ENCODE data around the gene EPB41.

GRCh38 chr1:28883242-28883616 is 31.1 kb upstream of the EPB41 start:
- TF ChIP-seq BHLHE40 (IDR thresholded peaks at IDR 0.05; ENCODE audit: borderline replicate concordance) = no peak
- TF ChIP-seq LEF1 (IDR thresholded peaks at IDR 0.05; ENCODE audit: borderline replicate concordance) = no peak
- TF ChIP-seq ZNF384 (IDR thresholded peaks at IDR 0.05) = no peak
- no peak for TF ChIP-seq ELF4 (IDR thresholded peaks at IDR 0.05)
- no peak for TF ChIP-seq FOXA1 (IDR thresholded peaks at IDR 0.05)
- TF ChIP-seq SP1 (IDR thresholded peaks at IDR 0.05) = no peak
- no peak for TF ChIP-seq FOXM1 (IDR thresholded peaks at IDR 0.05; ENCODE audit: borderline replicate concordance)
- no peak for TF ChIP-seq CTBP1 (IDR thresholded peaks at IDR 0.05; ENCODE audit: borderline replicate concordance)
- TF ChIP-seq NFRKB (IDR thresholded peaks at IDR 0.05) = no peak
- no peak for TF ChIP-seq HDGF (IDR thresholded peaks at IDR 0.05; ENCODE audit: borderline replicate concordance)
- no peak for TF ChIP-seq ARNT (IDR thresholded peaks at IDR 0.05)
- TF ChIP-seq SUZ12 (IDR thresholded peaks at IDR 0.05) = no peak
- TF ChIP-seq TARDBP (IDR thresholded peaks at IDR 0.05) = no peak
